Heart right ventricle (tissue), 16 donors: ENCODE data around the gene CAPNS2. TPM values are rescaled to one million over a fixed set of nuclear protein-coding genes. Genes with fewer than 3 reads are reported as not detected.
A peak's percentile ranks its signal among the peaks of the same experiment; 100 is the strongest.

Experiments used
- ATAC-seq, 8 donors: fragments of 200-7000 bp; cut with Tn5 transposase; one replicate each; pipeline ENCODE4 v1.9.1; 2020; ENCODE audit warnings: mild to moderate bottlenecking in 8 of 8, moderate library complexity in 8 of 8, moderate number of reproducible peaks in 1 of 8
- DNase-seq, 2 donors: peaks; one replicate each; pipeline ENCODE4 v3.0.0-alpha.2; 2020
- H3K27ac ChIP-seq, 10 donors: fragments of 200-600 bp; sonication (generic) in 2 of 10; one replicate each; pipeline versions ENCODE4 v1.5.0 to v1.8.0; 2020 to 2022; ENCODE audit warnings: mild to moderate bottlenecking in 3 of 10
- H3K27me3 ChIP-seq, 7 donors: fragments of 200-600 bp; one replicate each; pipeline ENCODE4 v1.8.0; 2021 to 2022; ENCODE audit warnings: mild to moderate bottlenecking in 2 of 7
- H3K36me3 ChIP-seq, 9 donors: fragments of 200-600 bp; sonication (generic) in 1 of 9; one replicate each; pipeline versions ENCODE4 v1.5.0 to v1.8.0; 2020 to 2022; ENCODE audit warnings: mild to moderate bottlenecking in 2 of 9
- H3K4me1 ChIP-seq, 9 donors: fragments of 200-600 bp; sonication (generic) in 1 of 9; one replicate each; pipeline versions ENCODE4 v1.5.0 to v1.8.0; 2020 to 2022; ENCODE audit warnings: mild to moderate bottlenecking in 4 of 9
- H3K4me3 ChIP-seq, 10 donors: fragments of 200-600 bp; sonication (generic) in 2 of 10; one replicate each; pipeline versions ENCODE4 v1.5.0 to v1.8.0; 2020 to 2022; ENCODE audit warnings: mild to moderate bottlenecking in 7 of 10, moderate library complexity in 2 of 10
- H3K9me3 ChIP-seq, 11 donors: fragments of 200-600 bp in 10 of 11; sonication (generic) in 2 of 11; one replicate each; pipeline versions ENCODE4 v1.5.0 to v1.8.0; 2013 to 2022; ENCODE audit warnings: mild to moderate bottlenecking in 2 of 11, control low read depth in 1 of 11, moderate library complexity in 1 of 11
- CTCF ChIP-seq, 9 donors: fragments of 200-600 bp; sonication (generic) in 2 of 9; IDR thresholded peaks; one replicate each; pipeline versions ENCODE4 v1.5.0 to v1.8.0; 2021 to 2022; ENCODE audit warnings: antibody characterized with exemption in 9 of 9, mild to moderate bottlenecking in 5 of 9, moderate library complexity in 1 of 9
- WGBS, 2 donors: extraction: QIAGEN DNeasy Blood & Tissue Kit; methylation state at CpG; one replicate each; pipeline ENCODE4 v1.1.7; 2013; ENCODE audit warnings: inconsistent platforms in 1 of 2; 5-methylcytosine and 5-hydroxymethylcytosine counted together
- intact Hi-C, 10 donors: fragments of 100-400 bp; cut with DNase I; formaldehyde crosslinking; loops; one replicate each; pipeline versions ENCODE4 v1.11.1 to v1.14.2; 2022
- polyA plus RNA-seq, 2 donors: library from polyadenylated mRNA; stranded (reverse); fragments of 200-250 nt; gene quantifications; one replicate each; pipeline ENCODE4 v1.2.3, GENCODE V29; 2013
- total RNA-seq, 10 donors: library from RNA; stranded (reverse); fragmentation: NEBNext Ultra II Directional in 3 of 10; extraction: Animal tissue kit (Norgen Biotek cat#: 25700) in 3 of 10; gene quantifications; one replicate each; pipeline versions ENCODE4 v1.2.1 to v1.2.4, GENCODE V29; 2021 to 2023
- donor health status: Arrhythmogenic right ventricular cardiomyopathy.
- donor health status: ischemic (EF 13 %, LVEDD 7.1; RV severe dilation, severe dysfunction).
- donor health status: healthy with polysubstance abuse.
- donor health status: DM: no; HTN: yes; CAD: no.
- donor health status: DM: no; HTN: no; CAD: no.
- donor health status: ischemic (EF 25% LVEDD 6.9; RV normal size, moderate dysfunction).
- donor health status: ischemic (EF 25% LVEDD 5.7; RV mildly dilated, moderate dysfunction).
- donor health status: healthy.
- donor health status: DM: yes; HTN: yes; CAD: no.
- donor health status: Ischemic cardiomyopathy.
- donor health status: ischemic (EF 35%, LVEDD 5.7; RV mildly dilated, moderate dysfunction).
- donor health status: nonischemic (EF 11% LVEDD 7.7; RV severe dilation, severe dysfunction).
- donor health status: DM: yes; HTN: yes; CAD: no.
- donor health status: PGD.
- donor health status: ischemic (EF 29% LVEDD 5.4; RV normal size, mild dysfunction).
- donor health status: nonischemic (EF 23%, LVEDD 6.1; RV moderate dilation, normal function).

The CAPNS2 gene
- total and polyA plus RNA-seq, 12 donors = 0.06 to 0.45 (median 0.39) TPM; not detected in 7

GRCh38 chr16:55569025-55569424, 2.5 kb downstream of the CAPNS2 start:
- H3K36me3 ChIP-seq = no peaks in the 10 kb centered on the region
- H3K4me1 ChIP-seq = peaks cover 0 to 53% (median 23%) of the 10 kb centered on the region in 9 donors
- no peak for TF ChIP-seq CTCF (IDR thresholded peaks at IDR 0.05)
- no peaks in the 10 kb centered on the region for H3K27me3 ChIP-seq
- no peak overlapping the region for H3K4me3 ChIP-seq
- no peak overlapping the region for H3K27ac ChIP-seq
- WGBS, 2 donors = 32 to 43% methylated on average over 1 of the region's 1 CpG
- intact Hi-C loops = no loop called here
- H3K9me3 ChIP-seq = no peaks in the 10 kb centered on the region
- ATAC-seq (peak in 4 of 8 donors; percentile 45 to 59 (median 48)), DNase-seq (no peak)

GRCh38 chr16:55570159-55570558, 3.7 kb downstream of the CAPNS2 start:
- H3K36me3 ChIP-seq = peaks cover 0 to 9% (median 0%) of the 10 kb centered on the region in 9 donors
- DNase-seq (no peak), ATAC-seq (no peak)
- H3K27me3 ChIP-seq = no peaks in the 10 kb centered on the region
- 92 to 97% methylated on average over 5 of the region's 5 CpGs for WGBS, 2 donors
- no peak for TF ChIP-seq CTCF (IDR thresholded peaks at IDR 0.05)
- H3K9me3 ChIP-seq = no peaks in the 10 kb centered on the region
- peaks cover 0 to 53% (median 23%) of the 10 kb centered on the region in 9 donors for H3K4me1 ChIP-seq
- intact Hi-C loops = no loop called here
- H3K27ac ChIP-seq = no peak overlapping the region
- H3K4me3 ChIP-seq = no peak overlapping the region

GRCh38 chr16:55571191-55571897, 4.9 kb downstream of the CAPNS2 start:
- Histone ChIP-seq H3K9me3 (no peaks in the 10 kb centered on the region), H3K4me3 (no peak overlapping the region), H3K4me1 (peaks cover 0 to 55% (median 23%) of the 10 kb centered on the region in 9 donors), H3K36me3 (peaks cover 0 to 14% (median 0%) of the 10 kb centered on the region in 9 donors), H3K27ac (no peak overlapping the region), H3K27me3 (no peaks in the 10 kb centered on the region)
- no peak for DNase-seq
- TF ChIP-seq CTCF (IDR thresholded peaks at IDR 0.05) = no peak
- no peak for ATAC-seq
- intact Hi-C loops = no loop called here
- 94 to 95% methylated on average over 1 of the region's 1 CpG for WGBS, 2 donors

- intact Hi-C loops = no loop called here
- no peaks in the 10 kb centered on the region for H3K27me3 ChIP-seq
- H3K4me3 ChIP-seq = no peak overlapping the region
- H3K36me3 ChIP-seq = peaks cover 0 to 18% (median 0%) of the 10 kb centered on the region in 9 donors
- WGBS, 2 donors = 88 to 89% methylated on average over 4 of the region's 4 CpGs
- H3K27ac ChIP-seq = no peak overlapping the region
- H3K4me1 ChIP-seq = peaks cover 0 to 46% (median 18%) of the 10 kb centered on the region in 9 donors
- TF ChIP-seq CTCF (IDR thresholded peaks at IDR 0.05) = no peak
- ATAC-seq (no peak), DNase-seq (no peak)
- H3K9me3 ChIP-seq = no peaks in the 10 kb centered on the region
Measured at GRCh38 chr16:55572439-55572838, 6.0 kb downstream of the CAPNS2 start.
